H9 (cell line): ENCODE measurements around the gene CYBA. TPM values are rescaled to one million over a fixed set of nuclear protein-coding genes. Genes with fewer than 3 reads are reported as not detected.
A peak's percentile ranks its signal among the peaks of the same experiment; 100 is the strongest.

Experiments used
- DNase-seq: peaks from one replicate; pipeline ENCODE4 v3.0.0-alpha.2; 2017
- H2AFZ ChIP-seq: one replicate; pipeline ENCODE4 v1.6.1; 2013; ENCODE audit warnings: mild to moderate bottlenecking, low read length, control low read depth, moderate library complexity
- H2AK5ac ChIP-seq: 2 replicates; pipeline ENCODE4 v1.6.1; 2013; ENCODE audit warnings: low read length, control low read depth, mixed read lengths; ENCODE audit not compliant: insufficient read length
- H2BK120ac ChIP-seq: one replicate; pipeline ENCODE4 v1.6.1; 2013; ENCODE audit warnings: low read depth, mild to moderate bottlenecking, low read length, control low read depth, inconsistent platforms; ENCODE audit not compliant: poor library complexity, severe bottlenecking
- H2BK12ac ChIP-seq: 2 replicates; pipeline ENCODE4 v1.6.1; 2013; ENCODE audit warnings: low read length, control low read depth, mixed read lengths, low read depth; ENCODE audit not compliant: insufficient read length
- H2BK15ac ChIP-seq: 2 replicates; pipeline ENCODE4 v1.6.1; 2013; ENCODE audit warnings: low read depth, low read length, control low read depth
- H2BK20ac ChIP-seq: one replicate; pipeline ENCODE4 v1.6.1; 2013; ENCODE audit warnings: low read depth, mild to moderate bottlenecking, low read length, control low read depth, inconsistent platforms; ENCODE audit not compliant: poor library complexity, severe bottlenecking
- H2BK5ac ChIP-seq: 2 replicates; pipeline ENCODE4 v1.6.1; 2013; ENCODE audit warnings: low read length, control low read depth, mixed read lengths; ENCODE audit not compliant: insufficient read length
- H3K14ac ChIP-seq: 2 replicates; pipeline ENCODE4 v1.6.1; 2013; ENCODE audit warnings: low read length, control low read depth; ENCODE audit not compliant: insufficient read depth
- H3K18ac ChIP-seq: 2 replicates; pipeline ENCODE4 v1.6.1; 2013; ENCODE audit warnings: low read depth, mild to moderate bottlenecking, mixed read lengths, low read length, control low read depth; ENCODE audit not compliant: insufficient read length
- H3K23ac ChIP-seq: 2 replicates; pipeline ENCODE4 v1.6.1; 2013; ENCODE audit warnings: low read length, control low read depth, mixed read lengths, low read depth; ENCODE audit not compliant: insufficient read length
- H3K23me2 ChIP-seq: 2 replicates; pipeline ENCODE4 v1.6.1; 2013; ENCODE audit warnings: low read depth, mild to moderate bottlenecking, mixed read lengths, low read length, control low read depth; ENCODE audit not compliant: insufficient read length, poor library complexity, severe bottlenecking
- H3K27ac ChIP-seq: 2 replicates; pipeline ENCODE4 v1.5.1; 2013; ENCODE audit warnings: low read length, control low read depth, mixed read lengths, low read depth; ENCODE audit not compliant: insufficient read length
- H3K27me3 ChIP-seq: 2 replicates; pipeline ENCODE4 v1.6.1; 2013; ENCODE audit warnings: low read length, control low read depth, inconsistent platforms; ENCODE audit not compliant: insufficient read depth
- H3K4ac ChIP-seq: 2 replicates; pipeline ENCODE4 v1.6.1; 2013; ENCODE audit warnings: low read depth, mild to moderate bottlenecking, control low read depth, inconsistent platforms, low read length, moderate library complexity
- H3K4me1 ChIP-seq: 2 replicates; pipeline ENCODE4 v1.6.1; 2013; ENCODE audit warnings: low read length, control low read depth, inconsistent platforms; ENCODE audit not compliant: insufficient read depth
- H3K4me2 ChIP-seq: 2 replicates; pipeline ENCODE4 v1.6.1; 2013; ENCODE audit warnings: low read length, control low read depth, mixed read lengths; ENCODE audit not compliant: insufficient read length, insufficient read depth
- H3K56ac ChIP-seq: 2 replicates; pipeline ENCODE4 v1.6.1; 2013; ENCODE audit warnings: low read depth, mild to moderate bottlenecking, mixed read lengths, low read length, control low read depth; ENCODE audit not compliant: insufficient read length
- H3K79me1 ChIP-seq: 2 replicates; pipeline ENCODE4 v1.6.1; 2013; ENCODE audit warnings: low read depth, mild to moderate bottlenecking, moderate library complexity, low read length, control low read depth, inconsistent platforms; ENCODE audit not compliant: insufficient read depth, poor library complexity, severe bottlenecking
- H3K79me2 ChIP-seq: 2 replicates; pipeline ENCODE4 v1.6.1; 2013; ENCODE audit warnings: low read length, control low read depth, inconsistent platforms; ENCODE audit not compliant: insufficient read depth
- H3K9ac ChIP-seq: 2 replicates; pipeline ENCODE4 v1.6.1; 2013; ENCODE audit warnings: low read length, control low read depth, mixed read lengths; ENCODE audit not compliant: insufficient read length; ENCODE audit errors: extremely low read depth
- H3K9me3 ChIP-seq: one replicate; pipeline ENCODE4 v1.6.1; 2013; ENCODE audit warnings: low read depth, low read length, inconsistent platforms; ENCODE audit not compliant: control insufficient read depth
- H3T11ph ChIP-seq: one replicate; pipeline ENCODE4 v1.6.1; 2013; ENCODE audit warnings: mild to moderate bottlenecking, low read length, control low read depth, inconsistent platforms
- H4K20me1 ChIP-seq: one replicate; pipeline ENCODE4 v1.6.1; 2013; ENCODE audit not compliant: control insufficient read depth, insufficient read length, insufficient read depth
- H4K5ac ChIP-seq: 2 replicates; pipeline ENCODE4 v1.6.1; 2013; ENCODE audit warnings: low read depth, mild to moderate bottlenecking, mixed read lengths, low read length, control low read depth; ENCODE audit not compliant: insufficient read length
- H4K8ac ChIP-seq: replicated peaks from 2 replicates; pipeline ENCODE4 v1.6.1; 2013; ENCODE audit warnings: low read length, control low read depth, mixed read lengths, low read depth; ENCODE audit not compliant: insufficient read length
- H4K91ac ChIP-seq: 2 replicates; pipeline ENCODE4 v1.6.1; 2013; ENCODE audit warnings: low read depth, mild to moderate bottlenecking, moderate library complexity, mixed read lengths, low read length, control low read depth; ENCODE audit not compliant: insufficient read length
- H3K27ac Mint-ChIP-seq, 3 experiments: 2 replicates in 2 of 3; 3 replicates in 1 of 3; pipeline ENCODE4 v1.8.0; 2020 to 2021; ENCODE audit warnings: mixed read lengths in 3 of 3, mild to moderate bottlenecking in 1 of 3, moderate library complexity in 1 of 3
- H3K27me3 Mint-ChIP-seq: 2 replicates; pipeline ENCODE4 v1.8.0; 2021; ENCODE audit warnings: low read depth, mild to moderate bottlenecking, moderate library complexity, mixed read lengths
- H3K36me3 Mint-ChIP-seq, 3 experiments: 2 replicates in 2 of 3; 3 replicates in 1 of 3; pipeline ENCODE4 v1.8.0; 2020 to 2021; ENCODE audit warnings: low read depth in 3 of 3, mixed read lengths in 3 of 3; ENCODE audit not compliant: insufficient read depth in 1 of 3
- H3K4me1 Mint-ChIP-seq, 2 experiments: 2 replicates each; pipeline ENCODE4 v1.8.0; 2020; ENCODE audit warnings: mixed read lengths in 2 of 2
- H3K4me3 Mint-ChIP-seq, 2 experiments: 2 replicates in 1 of 2; 3 replicates in 1 of 2; pipeline ENCODE4 v1.8.0; 2020 to 2021; ENCODE audit warnings: mild to moderate bottlenecking in 2 of 2, mixed read lengths in 2 of 2, moderate library complexity in 1 of 2
- H3K9me3 Mint-ChIP-seq, 2 experiments: 2 replicates in 1 of 2; 3 replicates in 1 of 2; pipeline ENCODE4 v1.8.0; 2020; ENCODE audit warnings: mild to moderate bottlenecking in 2 of 2, mixed read lengths in 2 of 2, moderate library complexity in 1 of 2
- CTCF ChIP-seq: fragments of 200-600 bp; sonication (generic); conservative IDR thresholded peaks from 3 replicates; pipeline ENCODE4 v1.8.0; 2021; ENCODE audit warnings: antibody characterized with exemption, mild to moderate bottlenecking
- WGBS: extraction: QIAGEN DNeasy Blood & Tissue Kit; methylation state at CpG from one replicate; pipeline ENCODE4 v1.1.7; 2013; ENCODE audit warnings: missing lambda C conversion rate, low lambda C conversion rate, mixed read lengths; ENCODE audit not compliant: insufficient read length; ENCODE audit errors: extremely low coverage; 5-methylcytosine and 5-hydroxymethylcytosine counted together
- total RNA-seq: library from RNA; stranded (reverse); gene quantifications from 2 replicates; pipeline ENCODE4 v1.2.1, GENCODE V29; 2021

CYBA gene
- total RNA-seq, 1 experiment from 2014 or later, result 153 TPM

- H3K4me2 ChIP-seq, result no peak overlapping the region
- no peaks in the 10 kb centered on the region for H3K9me3 Mint-ChIP-seq
- no peak overlapping the region for H2BK20ac ChIP-seq
- peak overlapping the region in 1 of 3 experiments; percentile 81; a peak in 1 of 7 replicates for H3K27ac Mint-ChIP-seq
- no peaks in the 10 kb centered on the region for H3K27me3 Mint-ChIP-seq
- no peak overlapping the region for H3K4me3 Mint-ChIP-seq
- no peaks in the 10 kb centered on the region; the same call in 1 of the 2 replicates for H3K4me1 ChIP-seq
- H3K56ac ChIP-seq, result no peak overlapping the region
- H3K36me3 Mint-ChIP-seq, result peaks cover 9 to 34% (median 28%) of the 10 kb centered on the region in 3 experiments; a peak in 6 of 7 replicates
- no peak overlapping the region for H3K27ac ChIP-seq
- peaks cover 3% of the 10 kb centered on the region for H3K79me1 ChIP-seq
- H2BK15ac ChIP-seq, result no peak overlapping the region
- no peak for DNase-seq
- no peak overlapping the region for H2BK120ac ChIP-seq
- no peak overlapping the region for H3K14ac ChIP-seq
- H3K4me1 Mint-ChIP-seq, result peaks cover 6 to 10% of the 10 kb centered on the region in 2 experiments; a peak in 3 of 4 replicates
- peaks cover 13% of the 10 kb centered on the region; the same call in 1 of the 2 replicates for H3K79me2 ChIP-seq
- TF ChIP-seq CTCF, result no peak
- H3K18ac ChIP-seq, result no peak overlapping the region
- no peaks in the 10 kb centered on the region for H4K20me1 ChIP-seq
- no peak overlapping the region for H2AFZ ChIP-seq
- peaks cover 13% of the 10 kb centered on the region for H3K23me2 ChIP-seq
- H4K5ac ChIP-seq, result no peak overlapping the region
- no peak overlapping the region for H4K8ac ChIP-seq
- no peaks in the 10 kb centered on the region for H3K9me3 ChIP-seq
- H3K9ac ChIP-seq, result no peak overlapping the region
- H3K4ac ChIP-seq, result no peak overlapping the region
- H2BK12ac ChIP-seq, result no peak overlapping the region
- H2AK5ac ChIP-seq, result no peak overlapping the region
- H3T11ph ChIP-seq, result no peak overlapping the region
- no peak overlapping the region for H4K91ac ChIP-seq
- no CpG with 5 or more reads among the region's 50 CpGs for WGBS
- no peaks in the 10 kb centered on the region for H3K27me3 ChIP-seq
- H2BK5ac ChIP-seq, result no peak overlapping the region
- no peak overlapping the region for H3K23ac ChIP-seq
Measured at GRCh38 chr16:88655053-88655732, 4.3 kb upstream of the CYBA start.
